HG02973 (cell line): Measurements from ENCODE around the gene ZNF506.
A peak's percentile ranks its signal among the peaks of the same experiment; 100 is the strongest.
"Not testable (repeated sequence)": the region's sequence is repeated elsewhere in the genome, so short reads cannot be mapped to it uniquely, and the experiment has no call there.

Source experiments
- ATAC-seq: cut with Tn5 transposase; IDR thresholded peaks from one replicate; pipeline ENCODE4 v1.9.1; 2021; ENCODE audit warnings: moderate library complexity; ENCODE audit not compliant: unreplicated experiment

The ZNF506 gene

DNA sequence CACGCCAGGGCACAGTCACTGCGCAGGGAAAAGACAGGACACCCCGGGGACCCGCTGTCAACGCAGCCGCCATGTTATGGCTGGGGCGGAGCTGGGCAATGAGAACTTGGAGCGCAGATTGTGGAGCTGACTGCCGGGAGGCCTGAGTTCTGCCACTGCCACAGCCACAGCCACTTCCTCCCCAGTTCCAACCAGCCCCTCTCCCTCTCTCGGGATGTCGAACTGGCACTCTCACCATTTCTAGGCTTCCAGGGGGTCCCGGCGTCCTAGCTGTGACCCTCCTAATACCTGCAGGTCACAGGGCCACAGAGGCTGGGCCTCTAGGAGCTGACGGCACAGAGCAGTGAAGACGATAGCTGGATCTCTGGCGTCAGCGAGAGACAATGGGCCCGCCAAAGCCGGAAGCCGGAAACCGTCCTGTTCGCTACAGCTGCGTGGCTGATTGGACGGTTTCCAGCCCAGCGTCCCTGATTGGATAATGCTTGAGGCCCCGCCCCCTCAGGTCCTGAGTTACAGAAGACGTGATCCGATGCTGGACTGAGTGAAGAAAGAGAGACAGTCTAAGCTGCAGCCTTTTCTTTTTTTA, at the start of gene ZNF506:
Gene ZNF506, minus strand, starts transcription at position 385 of the 586 bp plus-strand sequence. Its CDS starts 147 bp downstream, at position 238.
- ATAC-seq = peak; percentile 82

DNA sequence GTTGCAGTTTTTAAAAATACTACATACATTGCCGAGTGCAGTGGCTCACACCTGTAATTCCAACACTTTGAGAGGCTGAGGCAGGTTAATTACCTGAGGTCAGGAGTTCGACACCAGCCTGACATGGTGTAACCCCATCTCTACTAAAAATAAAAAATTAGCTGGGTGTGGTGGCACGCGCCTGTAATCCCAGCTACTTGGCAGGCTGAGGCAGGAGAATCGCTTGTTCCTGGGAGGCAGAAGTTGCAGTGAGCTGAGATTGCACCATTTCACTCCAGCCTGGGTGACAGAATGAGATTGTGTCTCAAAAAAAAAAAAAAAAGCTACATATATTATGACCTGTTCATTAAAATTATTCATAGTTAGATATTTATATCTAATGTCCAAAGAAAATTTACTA, 48.5 kb upstream of the ZNF506 start:
- not testable (repeated sequence) for ATAC-seq

DNA sequence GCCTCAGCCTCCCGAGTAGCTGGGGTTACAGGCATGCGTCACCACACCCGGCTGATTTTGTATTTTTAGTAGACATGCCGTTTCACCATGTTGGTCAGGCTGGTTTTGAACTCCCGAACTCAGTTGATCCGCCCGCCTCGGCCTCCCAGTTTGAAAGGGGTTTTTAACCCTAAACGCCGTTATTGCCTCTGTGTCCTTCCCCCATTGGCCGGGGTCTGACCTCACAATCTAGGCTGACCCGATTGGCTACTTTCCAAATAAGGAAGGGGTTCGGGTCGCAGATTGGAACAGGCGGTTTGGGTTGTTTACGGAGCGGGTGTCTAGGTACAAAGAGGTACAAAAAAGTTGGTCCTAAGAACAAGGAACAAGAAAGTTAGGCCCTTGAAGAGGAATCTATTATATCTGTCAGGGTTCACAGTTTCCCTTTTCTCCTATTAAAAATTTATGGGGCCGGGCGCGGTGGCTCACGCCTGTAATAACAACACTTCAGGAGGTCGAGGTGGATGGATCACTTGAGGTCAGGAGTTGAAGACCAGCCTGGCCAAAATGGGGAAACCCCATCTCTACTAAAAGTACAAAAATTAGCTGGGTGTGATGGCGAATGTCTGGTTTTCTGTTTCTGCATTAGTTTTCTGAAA, 45.2 kb upstream of the ZNF506 start:
- ATAC-seq = no peak

DNA sequence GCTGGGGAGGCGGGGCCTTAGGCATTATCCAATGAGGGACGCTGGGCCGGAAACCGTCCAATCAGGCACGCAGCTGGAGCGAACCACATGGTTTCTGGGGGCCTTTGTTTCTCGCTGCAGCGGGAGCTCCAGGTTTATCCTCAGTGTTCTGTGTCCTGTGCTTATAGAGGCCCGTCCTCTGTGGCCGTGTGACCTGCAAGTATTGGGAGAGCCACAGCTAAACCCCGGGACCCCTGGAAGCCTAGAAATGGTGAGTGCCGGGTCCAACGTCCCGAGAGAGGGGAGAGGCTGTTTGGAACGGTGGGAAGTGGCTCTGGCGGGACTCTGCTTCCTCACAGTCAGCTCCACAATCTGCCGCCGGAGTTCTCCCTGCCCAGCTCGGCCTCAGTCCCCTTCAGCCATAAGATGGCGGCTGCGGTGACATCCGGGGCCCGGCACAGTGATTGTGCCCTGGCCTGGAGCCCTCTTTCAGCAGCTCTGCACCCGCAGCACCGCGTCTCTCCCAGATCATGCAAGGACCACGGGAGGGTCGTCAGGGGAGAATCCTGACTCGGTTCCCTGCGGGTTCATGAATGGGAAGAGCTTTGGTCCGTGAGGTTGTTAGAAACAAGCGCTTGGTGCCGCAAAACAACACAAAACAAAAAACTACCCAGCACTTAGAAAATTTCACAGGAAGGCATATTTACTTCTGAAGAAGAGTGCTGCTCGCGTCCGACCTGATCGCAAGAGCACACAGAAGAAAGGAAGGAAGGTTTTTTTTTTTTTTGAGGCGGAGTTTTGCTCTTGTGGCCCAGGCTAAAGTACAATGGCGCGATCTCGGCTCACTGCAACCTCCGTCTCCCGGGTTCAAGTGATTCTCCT, 44.4 kb upstream of the ZNF506 start, which contains the start of gene ZNF253:
Gene ZNF253, plus strand, starts transcription at position 133 of the 861 bp plus-strand sequence. Its CDS starts 115 bp downstream, at position 248.
- ATAC-seq = peak; percentile 94

DNA sequence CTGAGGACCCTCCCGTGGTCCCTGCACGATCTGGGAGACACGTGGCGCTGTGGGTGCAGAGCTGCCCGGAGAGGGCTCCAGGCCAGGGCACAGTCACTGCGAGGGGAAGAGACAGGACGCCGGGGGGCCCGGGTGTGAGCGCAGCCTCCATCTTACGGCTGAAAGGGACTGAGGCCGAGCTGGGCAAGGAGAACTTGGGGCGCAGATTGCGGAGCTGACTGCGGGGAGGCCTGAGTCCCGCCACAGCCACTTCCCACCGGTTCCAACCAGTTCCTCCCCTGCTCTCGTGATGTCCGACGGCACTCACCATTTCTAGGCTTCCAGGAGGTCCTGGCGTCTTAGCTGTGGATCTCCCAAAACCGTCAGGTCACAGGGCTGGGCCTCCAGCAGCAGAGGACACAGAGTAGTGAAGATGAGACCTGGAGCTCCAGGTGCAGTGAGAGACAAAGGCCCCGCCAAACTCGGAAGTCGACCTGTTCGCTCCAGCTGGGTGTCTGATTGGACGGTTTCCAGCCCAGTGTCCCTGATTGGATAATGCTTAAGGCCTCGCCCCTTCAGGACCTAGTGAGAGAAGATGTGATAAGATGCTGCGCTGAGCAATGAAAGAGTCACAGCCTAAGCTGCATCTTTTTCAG, 39.3 kb upstream of the ZNF506 start:
- no peak for ATAC-seq

DNA sequence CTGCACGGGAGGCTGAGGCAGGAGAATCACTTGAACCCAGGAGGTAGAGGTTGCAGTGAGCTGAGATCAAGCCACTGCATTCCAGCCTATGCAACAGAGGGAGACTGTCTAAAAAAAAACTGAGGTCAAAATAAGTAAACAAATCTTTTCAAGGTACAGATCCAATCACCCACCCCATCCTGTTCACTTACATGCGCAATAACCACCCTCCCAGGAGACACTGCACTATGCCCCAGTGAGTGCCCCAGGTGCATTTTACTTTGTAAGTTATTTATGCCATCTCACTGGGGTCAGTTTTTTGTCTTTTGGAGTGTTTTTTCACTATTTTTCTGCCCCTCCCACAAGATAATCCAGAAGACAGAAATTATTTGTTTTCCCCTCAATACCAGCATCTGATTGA, 37.2 kb upstream of the ZNF506 start:
- ATAC-seq = no peak

DNA sequence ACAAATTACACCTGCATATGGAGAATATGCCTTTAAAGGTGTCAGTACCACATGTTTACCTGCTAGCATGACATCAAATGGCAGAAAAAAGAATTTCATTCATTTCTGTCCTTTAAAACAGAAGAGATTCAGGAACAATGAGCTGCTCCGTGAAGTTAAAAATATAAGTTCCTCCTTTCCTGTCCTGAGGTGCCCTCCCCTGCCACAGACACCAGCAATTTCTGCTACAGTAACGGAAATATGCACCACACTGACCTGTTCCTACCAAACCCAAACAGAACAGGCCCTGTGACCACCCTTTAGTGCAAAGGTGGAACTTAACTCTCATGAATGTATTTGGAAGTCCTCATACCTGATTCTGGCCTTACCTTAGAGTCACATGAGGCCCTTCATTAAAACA, 30.2 kb upstream of the ZNF506 start:
- not testable (repeated sequence) for ATAC-seq

DNA sequence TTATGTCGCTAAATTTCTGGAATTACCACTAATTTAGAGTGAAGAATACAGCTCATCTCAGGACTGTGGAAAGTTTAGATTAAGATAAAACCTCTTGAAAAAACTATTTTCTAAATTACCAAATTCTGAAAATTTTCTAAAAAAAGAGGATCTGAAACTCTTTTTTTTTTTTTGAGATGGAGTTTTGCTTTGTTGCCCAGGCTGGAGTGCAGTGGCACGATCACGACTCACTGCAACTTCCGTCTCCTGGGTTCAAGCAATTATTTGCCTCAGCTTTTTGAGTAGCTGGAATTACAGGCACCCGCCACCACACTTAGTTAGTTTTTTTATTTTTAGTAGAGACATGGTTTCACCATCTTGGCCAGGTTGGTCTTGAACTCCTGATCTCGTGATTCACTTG, 27.5 kb upstream of the ZNF506 start:
- no peak for ATAC-seq

DNA sequence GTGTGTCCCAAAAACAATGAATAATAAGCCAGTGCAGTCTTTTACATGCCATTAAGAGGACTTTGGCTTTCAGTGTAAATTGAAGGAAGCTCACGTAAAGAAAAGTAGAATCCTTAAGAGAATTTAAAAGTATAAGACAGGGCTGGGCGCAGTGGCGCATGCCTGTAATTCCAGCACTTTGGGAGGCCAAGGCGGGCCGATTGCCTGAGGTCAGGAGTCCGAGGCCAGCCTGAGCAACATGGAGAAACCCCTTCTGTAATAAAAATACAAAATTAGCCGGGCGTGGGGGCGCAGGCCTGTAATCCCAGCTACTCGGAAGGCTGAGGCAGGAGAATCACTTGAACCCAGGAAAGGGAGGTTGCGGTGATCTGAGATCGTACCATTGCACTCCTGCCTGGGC, 26.2 kb upstream of the ZNF506 start:
- no peak for ATAC-seq

DNA sequence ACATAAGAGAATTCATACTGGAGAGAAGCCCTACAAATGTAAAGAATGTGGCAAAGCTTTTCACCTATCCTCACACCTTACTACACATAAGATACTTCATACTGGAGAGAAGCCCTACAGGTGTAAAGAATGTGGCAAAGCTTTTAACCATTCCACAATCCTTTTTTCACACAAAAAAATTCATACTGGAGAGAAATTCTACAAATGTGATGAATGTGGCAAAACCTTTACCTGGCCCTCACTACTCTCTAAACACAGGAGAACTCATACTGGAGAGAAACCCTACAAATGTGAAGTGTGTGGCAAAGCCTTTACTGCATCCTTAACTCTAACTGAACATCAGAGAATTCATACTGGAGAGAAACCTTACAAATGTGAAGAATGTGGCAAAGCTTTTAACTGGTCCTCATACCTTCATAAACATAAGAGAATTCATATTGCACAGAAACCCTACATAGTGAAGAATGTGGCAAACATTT, 14.0 kb upstream of the ZNF506 start:
- no peak for ATAC-seq

DNA sequence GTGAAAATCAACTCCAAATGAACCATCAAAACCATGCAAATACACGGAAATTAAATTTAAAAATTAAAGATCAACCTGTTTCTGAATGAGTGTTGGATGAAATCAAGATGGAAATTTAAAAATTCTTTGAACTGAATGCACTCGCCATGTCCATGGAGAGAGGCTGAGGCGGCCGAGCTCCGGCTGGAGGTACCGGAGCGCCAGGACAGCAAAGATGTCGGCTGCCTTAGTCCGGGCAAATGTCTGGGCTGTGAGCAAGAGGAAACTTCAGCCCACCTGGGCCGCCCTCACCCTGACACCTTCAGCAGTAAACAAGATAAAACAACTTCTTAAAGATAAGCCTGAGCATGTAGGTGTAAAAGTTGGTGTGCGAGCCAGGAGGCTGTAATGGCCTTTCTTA, 5.3 kb upstream of the ZNF506 start:
- ATAC-seq = no peak

DNA sequence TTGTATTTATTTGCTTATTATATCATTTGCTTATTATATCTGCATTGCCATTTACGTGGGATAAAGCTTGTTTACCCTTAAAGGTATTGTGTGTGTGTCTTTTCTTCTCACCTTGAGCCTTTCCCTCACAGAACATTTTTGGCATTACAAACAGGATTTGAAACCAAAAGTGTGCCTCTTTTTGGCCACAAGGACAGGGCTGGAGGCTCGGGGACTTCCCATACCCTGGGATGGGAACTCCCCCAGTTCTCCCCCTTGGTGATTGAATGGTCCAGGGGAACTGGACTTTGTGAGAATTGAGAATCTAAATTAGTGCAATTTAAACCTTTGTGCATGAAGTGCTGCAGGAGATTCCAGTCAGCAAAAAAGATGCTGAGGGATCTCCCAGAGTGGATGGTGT, 2.4 kb upstream of the ZNF506 start:
- no peak for ATAC-seq

DNA sequence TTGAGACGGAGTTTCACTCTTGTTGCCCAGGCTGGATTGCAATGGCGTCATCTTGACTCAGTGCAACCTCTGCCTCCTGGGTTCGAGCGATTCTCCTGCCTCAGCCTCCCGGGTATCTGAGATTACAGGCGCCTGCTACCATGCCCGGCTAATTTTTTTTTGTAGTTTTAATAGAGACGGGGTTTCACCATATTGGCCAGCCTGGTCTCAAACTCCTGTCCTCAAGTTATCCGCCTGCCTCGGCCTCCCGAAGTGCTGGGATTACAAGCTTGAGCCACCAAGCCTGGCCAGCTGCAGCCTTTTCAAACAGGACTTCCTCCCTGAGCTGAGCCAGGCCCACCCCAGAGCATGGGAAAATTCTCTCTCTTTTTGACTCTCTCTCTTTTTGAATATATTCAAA, 426 bp upstream of the ZNF506 start:
- not testable (repeated sequence) for ATAC-seq

DNA sequence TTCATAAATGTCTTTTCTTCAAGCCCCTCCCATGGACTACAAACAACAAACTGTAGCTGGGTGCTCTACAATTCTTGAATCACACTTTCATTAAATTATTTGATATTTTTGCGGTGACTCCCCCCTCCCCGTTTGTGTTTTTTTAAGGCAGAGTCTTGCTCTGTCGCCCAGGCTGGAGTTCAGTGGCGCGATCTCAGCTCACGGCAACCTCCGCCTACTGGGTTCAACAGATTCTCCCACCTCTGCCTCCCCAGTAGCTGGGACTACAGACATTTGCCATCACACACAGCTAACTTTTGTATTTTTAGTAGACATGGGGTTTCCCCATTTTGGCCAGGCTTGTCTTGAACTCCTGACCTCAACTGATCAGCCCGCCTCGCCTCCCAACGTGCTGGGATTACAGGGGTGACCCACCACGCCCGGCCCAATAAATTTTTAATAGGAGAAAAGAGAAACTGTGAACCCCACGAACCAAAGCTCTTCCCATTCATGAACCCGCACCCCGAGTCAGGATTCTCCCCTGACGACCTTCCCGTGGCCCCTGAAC, 703 bp downstream of the ZNF506 start:
- no peak for ATAC-seq

DNA sequence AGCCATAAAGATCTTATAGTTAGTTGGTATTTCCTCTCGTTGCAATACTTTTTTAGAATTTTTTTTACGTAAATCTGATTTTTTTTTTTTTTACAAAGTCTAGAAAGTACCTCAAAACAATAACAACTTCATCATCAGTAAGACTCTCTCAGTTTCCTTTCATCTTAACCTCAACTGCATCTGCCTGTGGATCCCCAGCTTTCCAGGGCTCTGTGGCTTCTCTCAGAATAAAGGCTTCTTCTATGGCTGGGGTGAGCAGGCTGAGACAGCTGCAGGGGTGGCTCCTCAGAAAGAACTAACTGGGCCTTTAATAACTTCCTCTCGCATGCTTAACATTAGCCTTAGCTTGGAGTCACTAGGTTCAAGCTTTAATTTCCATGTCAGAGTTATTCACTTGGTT, 4.2 kb downstream of the ZNF506 start:
- ATAC-seq = no peak

DNA sequence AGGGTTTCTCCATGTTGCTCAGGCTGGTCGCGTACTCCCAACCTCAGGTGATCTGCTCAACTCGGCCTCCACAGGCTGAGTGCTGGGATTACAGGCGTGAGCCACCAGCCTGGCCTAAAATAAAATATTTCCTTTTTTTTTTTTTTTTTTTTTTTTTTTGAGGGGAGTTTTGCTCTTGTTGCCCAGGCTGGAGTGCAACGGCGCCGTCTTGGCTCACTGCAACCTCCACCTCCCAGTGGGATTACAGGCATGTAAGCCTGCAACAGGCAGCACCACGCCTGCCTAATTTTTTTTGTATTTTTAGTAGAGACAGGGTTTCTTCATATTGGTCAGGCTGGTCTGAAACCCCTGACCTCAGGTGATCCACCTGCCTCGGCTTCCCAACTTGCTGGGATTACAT, 4.9 kb downstream of the ZNF506 start:
- ATAC-seq = no peak

DNA sequence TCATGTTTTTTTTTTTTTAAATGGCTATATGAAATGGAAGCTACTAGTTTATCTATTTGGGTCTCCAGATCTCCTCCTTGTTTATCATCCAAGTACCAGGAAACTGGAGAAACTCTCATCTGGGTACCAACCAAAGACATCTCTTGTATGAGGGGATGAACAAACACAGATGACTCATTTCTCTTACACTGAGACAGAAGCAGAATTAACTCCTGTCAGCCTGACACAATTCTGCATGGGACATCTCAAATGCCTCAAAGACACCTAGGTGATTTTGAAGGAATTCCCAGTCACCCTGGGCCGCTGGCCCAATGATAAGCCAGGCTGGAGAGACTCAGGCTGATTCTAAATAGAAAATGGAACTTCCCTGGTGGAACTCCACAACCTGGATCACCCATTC, 9.6 kb downstream of the ZNF506 start:
- ATAC-seq = not testable (repeated sequence)

DNA sequence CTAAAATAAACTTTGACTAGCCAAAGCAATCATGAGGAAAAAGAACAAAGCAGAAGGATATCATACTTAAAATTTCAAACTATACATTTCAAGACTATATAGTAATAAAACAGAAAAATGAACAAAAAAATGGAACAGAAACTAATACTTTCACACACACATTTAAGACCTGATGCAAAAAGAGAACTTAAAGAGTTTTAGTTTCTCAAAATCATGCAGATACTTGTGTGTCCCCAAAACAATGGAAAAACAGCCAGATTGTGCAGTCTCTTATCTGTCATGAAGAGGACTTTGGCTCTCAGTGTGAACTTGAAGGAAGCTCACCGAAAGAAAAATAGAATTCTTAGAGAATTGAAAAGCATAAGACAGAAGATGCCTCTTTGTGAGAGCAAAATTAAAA, 16.1 kb downstream of the ZNF506 start:
- no peak for ATAC-seq

DNA sequence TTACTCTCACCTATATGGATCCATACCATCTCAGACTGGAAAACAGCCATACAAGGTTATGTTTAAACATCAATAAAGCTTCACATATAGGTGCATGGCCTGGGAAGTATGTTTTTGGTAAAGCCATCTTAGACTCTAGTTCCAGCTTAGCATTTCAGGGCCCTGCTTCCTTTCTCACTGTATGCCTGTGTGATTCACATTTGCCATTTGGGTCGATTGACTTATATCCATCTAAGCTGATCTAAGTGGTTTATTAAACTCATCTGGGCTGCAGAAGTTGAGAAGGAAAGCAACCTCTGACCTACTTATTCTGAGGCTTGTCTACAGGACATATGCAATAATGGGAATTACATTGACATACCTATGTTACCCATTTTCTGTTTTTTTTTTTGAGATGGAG, 33.5 kb downstream of the ZNF506 start:
- no peak for ATAC-seq

DNA sequence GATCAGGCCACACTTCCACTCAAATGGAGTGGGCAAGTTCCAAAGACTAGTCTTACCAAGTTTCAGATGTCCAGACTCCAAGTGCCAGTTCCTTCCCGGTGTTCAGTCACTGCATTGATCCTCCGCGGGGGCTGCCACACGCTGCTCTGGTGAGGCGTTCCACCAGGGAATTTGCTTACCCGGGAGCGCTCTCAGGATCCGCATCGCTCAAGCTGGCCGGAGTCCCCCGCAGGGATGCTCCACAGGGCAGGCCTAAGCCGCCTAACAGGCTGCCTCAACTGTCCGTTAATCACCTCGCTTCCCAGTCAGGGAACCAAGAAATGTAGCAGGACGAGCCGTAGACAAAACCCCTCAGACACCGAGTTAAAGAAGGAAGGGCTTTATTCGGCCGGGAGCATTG, 36.1 kb downstream of the ZNF506 start:
- ATAC-seq = not testable (repeated sequence)

DNA sequence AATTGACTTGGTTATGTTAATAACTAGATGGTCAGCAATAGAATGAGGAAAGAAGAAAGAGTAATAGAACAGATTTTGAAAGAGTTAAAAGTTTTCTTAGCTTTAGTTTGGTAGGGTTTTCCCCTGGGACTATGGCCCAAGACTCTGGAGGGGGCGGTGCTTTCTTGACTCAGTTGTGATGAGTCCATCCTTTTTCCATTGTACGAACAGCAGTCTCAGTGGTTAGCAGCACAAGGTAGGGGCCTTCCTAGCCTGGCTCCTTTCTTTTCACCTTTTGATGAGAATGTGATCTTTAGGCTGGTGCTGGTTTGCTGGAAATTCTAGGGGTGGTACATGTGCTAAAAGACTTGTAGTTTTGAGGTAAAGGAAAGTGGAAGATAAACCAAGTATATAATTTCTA, 38.8 kb downstream of the ZNF506 start:
- no peak for ATAC-seq
